Kidney (tissue), 14 donors: ENCODE measurements around the gene NEMP1. TPM values are rescaled to one million over a fixed set of nuclear protein-coding genes. Genes with fewer than 3 reads are reported as not detected.

ENCODE experiments used
- DNase-seq, 5 donors: peaks; one replicate each; pipeline ENCODE4 v3.0.0-alpha.2; 2013 to 2020
- FAIRE-seq: peaks from 2 replicates; lab custom pipeline; 2012; peaks lifted over from hg19 to GRCh38; lab: Jason Lieb, UNC
- H3K27ac ChIP-seq, 2 donors: one replicate each; pipeline ENCODE4 v1.7.0; 2013; ENCODE audit warnings: low read depth in 2 of 2, low read length in 2 of 2, inconsistent platforms in 1 of 2
- H3K27me3 ChIP-seq: one replicate; pipeline ENCODE4 v1.7.1; 2013; ENCODE audit warnings: low read length, inconsistent platforms; ENCODE audit not compliant: control insufficient read depth, insufficient read depth
- H3K36me3 ChIP-seq, 3 donors: one replicate each; pipeline versions ENCODE4 v1.7.0 to v1.7.1; 2013; ENCODE audit warnings: low read length in 3 of 3, control low read depth in 1 of 3, inconsistent platforms in 1 of 3; ENCODE audit not compliant: insufficient read depth in 3 of 3, control insufficient read depth in 2 of 3
- H3K4me1 ChIP-seq, 3 donors: one replicate each; pipeline versions ENCODE4 v1.7.0 to v1.7.1; 2013; ENCODE audit warnings: low read length in 3 of 3, inconsistent platforms in 1 of 3, low read depth in 1 of 3; ENCODE audit not compliant: control insufficient read depth in 2 of 3, insufficient read depth in 2 of 3
- H3K4me3 ChIP-seq, 3 donors: one replicate each; pipeline versions ENCODE4 v1.7.0 to v1.8.1; 2013; ENCODE audit warnings: low read length in 3 of 3, control low read depth in 1 of 3, inconsistent platforms in 1 of 3
- H3K9ac ChIP-seq, 3 donors: one replicate each; pipeline versions ENCODE4 v1.7.0 to v1.7.1; 2013; ENCODE audit warnings: low read length in 3 of 3, control low read depth in 1 of 3, inconsistent platforms in 1 of 3
- H3K9me3 ChIP-seq, 3 donors: one replicate each; pipeline versions ENCODE4 v1.7.0 to v1.7.1; 2013; ENCODE audit warnings: low read length in 3 of 3, control low read depth in 1 of 3, inconsistent platforms in 1 of 3; ENCODE audit not compliant: control insufficient read depth in 2 of 3, insufficient read depth in 1 of 3
- intact Hi-C: fragments of 100-400 bp; cut with DNase I; formaldehyde crosslinking; loops from one replicate; pipeline ENCODE4 v1.11.1; 2022
- polyA plus RNA-seq: library from polyadenylated mRNA; stranded (reverse); fragments of 350-450 nt; fragmentation: Illumina TruSeq; extraction: RNeasy Lipid Tissue Mini Kit (QIAGEN cat#74804); gene quantifications from one replicate; pipeline ENCODE4 v1.2.3, GENCODE V29; 2014; ENCODE audit warnings: low read depth, low replicate concordance; ENCODE audit not compliant: insufficient read depth
- total RNA-seq: library from RNA; stranded (reverse); fragmentation: NEBNext Ultra II Directional; extraction: Animal tissue kit (Norgen Biotek cat#: 25700); gene quantifications from one replicate; pipeline ENCODE4 v1.2.1, GENCODE V29; 2021
- TF ChIP-seq, protein P1 (sequence below): IDR thresholded peaks from 3 replicates; pipeline ENCODE4 v1.5.1; 2012; ENCODE audit warnings: mild to moderate bottlenecking, moderate library complexity, borderline replicate concordance; ENCODE audit not compliant: insufficient read depth; ENCODE audit errors: extremely low read depth
- donor health status: control.
- donor health status: control.
- donor health status: control.
- donor health status: control.
- donor health status: control.
- donor health status: DM: yes; HTN: yes; CAD: no.
- donor health status: Normal renal cell carcinoma (clear cell type).

Gene NEMP1
- total and polyA plus RNA-seq, 2 donors from 2014 or later, result 2.1 to 10.3 TPM

DNA sequence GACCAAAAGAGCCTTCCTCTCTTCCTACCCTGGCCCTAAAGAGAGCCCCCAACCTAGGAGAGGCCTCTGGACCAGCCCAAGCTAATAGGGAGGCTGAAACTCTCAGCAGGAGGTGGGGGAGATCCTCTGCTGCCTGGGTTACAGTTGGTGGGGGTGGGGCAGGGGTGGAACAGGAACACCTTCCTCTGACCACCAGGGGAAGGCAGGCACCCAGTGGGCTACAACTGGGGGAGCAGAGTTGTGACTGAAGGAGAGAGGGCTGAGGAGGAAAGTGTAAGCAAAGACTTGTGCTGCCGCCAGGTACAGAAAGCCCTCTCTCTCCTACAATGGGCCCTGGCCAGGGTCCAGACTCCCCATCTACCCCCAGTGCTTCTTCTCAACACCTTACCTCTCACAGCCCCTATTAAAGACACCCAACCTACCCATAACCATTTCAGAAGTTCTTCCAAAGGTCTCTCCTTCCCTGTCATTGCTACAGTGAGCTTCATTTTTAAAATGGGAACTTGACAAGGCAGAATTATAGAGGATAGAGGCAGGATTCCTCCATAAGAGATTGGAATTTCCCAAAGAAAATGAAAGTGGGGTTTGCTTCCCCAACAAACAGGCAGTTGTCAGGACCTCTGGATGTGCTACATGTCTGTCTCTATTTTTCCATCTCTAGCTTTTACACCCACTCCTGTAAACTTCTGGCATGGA, 30.0 kb downstream of the NEMP1 start:
- TF ChIP-seq, protein P1, sequence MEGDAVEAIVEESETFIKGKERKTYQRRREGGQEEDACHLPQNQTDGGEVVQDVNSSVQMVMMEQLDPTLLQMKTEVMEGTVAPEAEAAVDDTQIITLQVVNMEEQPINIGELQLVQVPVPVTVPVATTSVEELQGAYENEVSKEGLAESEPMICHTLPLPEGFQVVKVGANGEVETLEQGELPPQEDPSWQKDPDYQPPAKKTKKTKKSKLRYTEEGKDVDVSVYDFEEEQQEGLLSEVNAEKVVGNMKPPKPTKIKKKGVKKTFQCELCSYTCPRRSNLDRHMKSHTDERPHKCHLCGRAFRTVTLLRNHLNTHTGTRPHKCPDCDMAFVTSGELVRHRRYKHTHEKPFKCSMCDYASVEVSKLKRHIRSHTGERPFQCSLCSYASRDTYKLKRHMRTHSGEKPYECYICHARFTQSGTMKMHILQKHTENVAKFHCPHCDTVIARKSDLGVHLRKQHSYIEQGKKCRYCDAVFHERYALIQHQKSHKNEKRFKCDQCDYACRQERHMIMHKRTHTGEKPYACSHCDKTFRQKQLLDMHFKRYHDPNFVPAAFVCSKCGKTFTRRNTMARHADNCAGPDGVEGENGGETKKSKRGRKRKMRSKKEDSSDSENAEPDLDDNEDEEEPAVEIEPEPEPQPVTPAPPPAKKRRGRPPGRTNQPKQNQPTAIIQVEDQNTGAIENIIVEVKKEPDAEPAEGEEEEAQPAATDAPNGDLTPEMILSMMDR, result no peak
- Histone ChIP-seq H3K27ac (no peak overlapping the region), H3K9me3 (no peaks in the 10 kb centered on the region), H3K9ac (no peak overlapping the region), H3K27me3 (no peaks in the 10 kb centered on the region), H3K4me1 (no peaks in the 10 kb centered on the region), H3K36me3 (no peaks in the 10 kb centered on the region), H3K4me3 (no peak overlapping the region)
- FAIRE-seq (no peak), DNase-seq (no peak)
- intact Hi-C loops, result no loop called here

DNA sequence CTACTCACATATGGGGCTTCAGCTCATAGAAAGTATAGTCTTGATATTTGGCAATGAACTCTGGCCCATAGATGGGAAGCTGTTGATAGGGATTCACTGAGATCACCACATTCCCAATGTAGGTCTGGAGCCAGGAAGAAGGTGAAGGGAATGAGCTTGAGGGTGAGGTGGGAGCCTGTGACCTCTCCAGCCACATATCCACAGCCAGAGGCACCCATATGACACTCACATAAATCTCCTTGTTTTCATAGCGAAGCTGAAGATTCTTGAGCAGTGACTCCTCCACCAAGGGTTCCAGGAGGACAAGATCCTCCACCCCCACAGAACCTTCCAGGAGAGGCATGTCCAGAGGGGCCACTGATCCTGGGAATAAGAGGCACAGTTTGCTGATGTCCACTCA, 30.6 kb downstream of the NEMP1 start:
- FAIRE-seq (no peak), DNase-seq (no peak)
- Histone ChIP-seq H3K27me3 (no peaks in the 10 kb centered on the region), H3K36me3 (no peaks in the 10 kb centered on the region), H3K9ac (no peak overlapping the region), H3K9me3 (no peaks in the 10 kb centered on the region), H3K27ac (no peak overlapping the region), H3K4me3 (no peak overlapping the region), H3K4me1 (no peaks in the 10 kb centered on the region)
- TF ChIP-seq, protein P1, result no peak
- intact Hi-C loops, result no loop called here

DNA sequence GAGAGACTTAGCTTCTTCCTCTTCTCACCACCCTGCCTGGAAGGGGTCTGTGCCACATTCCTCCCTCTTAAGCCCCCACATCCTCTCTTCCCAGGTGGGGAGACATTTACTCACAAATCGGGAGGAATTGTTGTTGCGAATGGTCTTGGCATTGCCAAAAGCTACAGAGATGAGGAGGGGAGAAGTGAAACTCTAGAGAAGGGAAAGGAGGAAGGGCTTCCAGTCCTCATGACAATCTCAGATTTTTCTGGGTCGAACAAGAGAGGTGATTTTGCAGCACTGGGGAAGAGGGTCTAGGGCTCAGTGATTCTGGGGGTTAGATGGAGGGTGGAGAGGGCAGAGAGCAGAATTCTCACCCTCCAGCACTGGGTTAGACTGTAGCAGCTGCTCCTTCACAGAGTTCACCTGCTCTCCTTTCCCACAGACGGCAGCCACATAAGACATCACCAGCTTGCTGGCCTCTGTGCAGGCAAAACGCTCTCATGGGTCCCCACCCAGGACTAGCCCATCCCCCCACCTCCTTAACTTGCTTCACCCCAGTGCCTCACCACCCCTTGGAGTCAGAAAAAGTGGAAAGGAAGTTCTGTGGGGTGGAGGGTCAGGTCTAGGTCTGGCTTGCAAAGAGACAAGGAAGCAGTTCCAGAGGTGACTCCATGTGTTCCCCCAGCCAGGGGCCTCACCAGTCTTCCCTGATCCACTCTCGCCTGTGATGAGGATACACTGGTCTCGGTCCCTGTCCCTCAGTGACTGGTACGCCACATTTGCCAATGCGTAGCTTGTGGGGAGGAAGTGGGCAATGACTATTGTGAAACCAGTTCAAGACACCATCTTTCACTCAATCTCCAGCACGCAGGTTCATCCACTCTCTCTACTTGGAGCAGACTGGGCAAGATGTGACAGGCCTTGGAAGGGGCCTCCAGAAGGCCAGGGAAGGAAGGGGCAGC, 31.4 kb downstream of the NEMP1 start:
- DNase-seq (no peak), FAIRE-seq (no peak)
- no peaks in the 10 kb centered on the region for H3K4me1 ChIP-seq
- no peak overlapping the region for H3K4me3 ChIP-seq
- no peak overlapping the region for H3K9ac ChIP-seq
- H3K27me3 ChIP-seq, result no peaks in the 10 kb centered on the region
- H3K9me3 ChIP-seq, result no peaks in the 10 kb centered on the region
- intact Hi-C loops, result no loop called here
- no peaks in the 10 kb centered on the region for H3K36me3 ChIP-seq
- TF ChIP-seq, protein P1, result no peak
- H3K27ac ChIP-seq, result no peak overlapping the region
